KMS-11 (cell line): ENCODE measurements around the gene PAQR6.

Experiments used
- H2AFZ ChIP-seq: fragments of 200-600 bp; sonication (generic); 2 replicates; pipeline ENCODE4 v1.6.1; 2016; ENCODE audit warnings: antibody characterized with exemption, mixed run types, low read depth
- H3K27ac ChIP-seq: fragments of 200-600 bp; sonication (generic); 2 replicates; pipeline ENCODE4 v1.6.1; 2016; ENCODE audit warnings: mild to moderate bottlenecking, mixed run types
- H3K27me3 ChIP-seq: fragments of 200-600 bp; sonication (generic); 2 replicates; pipeline ENCODE4 v1.6.1; 2017; ENCODE audit warnings: mild to moderate bottlenecking, low read depth, mixed run types, moderate library complexity; ENCODE audit not compliant: insufficient read depth
- H3K36me3 ChIP-seq: fragments of 200-600 bp; sonication (generic); 2 replicates; pipeline ENCODE4 v1.6.1; 2017; ENCODE audit warnings: mild to moderate bottlenecking, mixed run types; ENCODE audit not compliant: insufficient read depth
- H3K4me1 ChIP-seq: fragments of 200-600 bp; sonication (generic); 2 replicates; pipeline ENCODE4 v1.6.1; 2016; ENCODE audit warnings: mild to moderate bottlenecking, low read depth, mixed run types; ENCODE audit not compliant: poor library complexity, severe bottlenecking
- H3K4me2 ChIP-seq: fragments of 200-600 bp; sonication (generic); 2 replicates; pipeline ENCODE4 v1.7.0; 2016; ENCODE audit warnings: mild to moderate bottlenecking, mixed run types
- H3K4me3 ChIP-seq: fragments of 200-600 bp; sonication (generic); IDR thresholded peaks from 2 replicates; pipeline ENCODE4 v1.6.1; 2017; ENCODE audit warnings: low read depth, low read length, mixed read lengths; ENCODE audit not compliant: insufficient read depth
- H3K79me2 ChIP-seq: fragments of 200-600 bp; sonication (generic); 2 replicates; pipeline ENCODE4 v1.6.1; 2016; ENCODE audit warnings: low read depth, mixed run types; ENCODE audit not compliant: insufficient read depth
- H3K9ac ChIP-seq: fragments of 200-600 bp; sonication (generic); 2 replicates; pipeline ENCODE4 v1.6.1; 2016; ENCODE audit warnings: mild to moderate bottlenecking, mixed run types
- H4K20me1 ChIP-seq: fragments of 200-600 bp; sonication (generic); 2 replicates; pipeline ENCODE4 v1.6.1; 2016; ENCODE audit warnings: mild to moderate bottlenecking, mixed run types; ENCODE audit not compliant: insufficient read depth
- TF ChIP-seq, protein P1 (sequence below): fragments of 200-600 bp; sonication (generic); conservative IDR thresholded peaks from 2 replicates; pipeline ENCODE4 v1.6.1; 2017; ENCODE audit warnings: low read depth, mild to moderate bottlenecking, antibody characterized with exemption, low read length, moderate library complexity, mixed read lengths

Gene PAQR6

DNA sequence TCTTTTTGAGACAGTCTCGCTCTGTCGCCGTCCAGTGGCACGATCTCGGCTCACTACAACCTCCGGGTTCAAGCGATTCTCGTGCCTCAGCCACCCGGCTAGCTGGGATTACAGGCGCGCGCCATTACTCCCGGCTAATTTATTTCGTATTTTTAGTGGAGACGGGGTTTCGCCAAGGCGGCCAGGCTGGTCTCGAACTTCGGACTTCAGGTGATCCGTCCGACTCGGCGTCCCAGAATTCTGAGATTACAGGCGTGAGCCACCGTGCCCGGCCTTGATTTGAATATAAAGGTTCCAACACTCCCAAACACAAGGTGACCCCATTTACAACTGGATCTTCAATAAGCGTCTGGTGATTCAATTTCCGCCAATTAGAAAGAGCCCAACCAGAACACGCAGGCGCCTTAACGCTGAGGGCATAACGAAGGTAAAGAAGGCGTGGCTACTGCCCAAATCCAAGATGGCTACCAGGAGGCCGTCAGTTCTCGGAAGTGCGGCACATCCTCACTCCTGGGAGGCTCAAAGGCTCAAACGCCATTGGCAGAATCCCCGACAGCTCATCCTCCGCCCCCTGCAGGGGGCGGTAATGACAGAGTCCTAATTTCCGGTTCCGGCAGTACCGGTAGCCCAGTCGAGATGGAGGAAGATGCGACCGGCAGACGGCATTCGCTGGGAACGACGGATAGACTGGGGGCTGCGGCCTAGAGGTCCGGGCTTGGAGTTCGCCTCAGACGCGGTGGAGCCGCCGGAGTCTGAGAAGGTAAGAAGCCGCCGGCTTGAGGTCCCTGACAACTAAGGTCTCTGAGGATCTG is 54.2 kb downstream of the PAQR6 start, which contains the start of gene SLC25A44:
SLC25A44 (plus strand) TSS at position 617 of the 812 bp plus-strand sequence. CDS start 5,744 bp downstream, outside the sequence.
- Histone ChIP-seq H3K27ac (peak within 1 kb of the TSS; percentile 42), H3K4me3 (peak within 1 kb of the TSS; percentile 99), H3K79me2 (peaks cover 45% of the 10 kb centered on the region), H3K4me2 (peak within 1 kb of the TSS; percentile 90), H3K36me3 (no peaks in the 10 kb centered on the region; the same call in 1 of the 2 replicates), H3K4me1 (peaks cover 24% of the 10 kb centered on the region), H3K9ac (peak within 1 kb of the TSS; percentile 56), H2AFZ (peak within 1 kb of the TSS; percentile 79), H4K20me1 (no peaks in the 10 kb centered on the region), H3K27me3 (no peaks in the 10 kb centered on the region)
- TF ChIP-seq, protein P1, sequence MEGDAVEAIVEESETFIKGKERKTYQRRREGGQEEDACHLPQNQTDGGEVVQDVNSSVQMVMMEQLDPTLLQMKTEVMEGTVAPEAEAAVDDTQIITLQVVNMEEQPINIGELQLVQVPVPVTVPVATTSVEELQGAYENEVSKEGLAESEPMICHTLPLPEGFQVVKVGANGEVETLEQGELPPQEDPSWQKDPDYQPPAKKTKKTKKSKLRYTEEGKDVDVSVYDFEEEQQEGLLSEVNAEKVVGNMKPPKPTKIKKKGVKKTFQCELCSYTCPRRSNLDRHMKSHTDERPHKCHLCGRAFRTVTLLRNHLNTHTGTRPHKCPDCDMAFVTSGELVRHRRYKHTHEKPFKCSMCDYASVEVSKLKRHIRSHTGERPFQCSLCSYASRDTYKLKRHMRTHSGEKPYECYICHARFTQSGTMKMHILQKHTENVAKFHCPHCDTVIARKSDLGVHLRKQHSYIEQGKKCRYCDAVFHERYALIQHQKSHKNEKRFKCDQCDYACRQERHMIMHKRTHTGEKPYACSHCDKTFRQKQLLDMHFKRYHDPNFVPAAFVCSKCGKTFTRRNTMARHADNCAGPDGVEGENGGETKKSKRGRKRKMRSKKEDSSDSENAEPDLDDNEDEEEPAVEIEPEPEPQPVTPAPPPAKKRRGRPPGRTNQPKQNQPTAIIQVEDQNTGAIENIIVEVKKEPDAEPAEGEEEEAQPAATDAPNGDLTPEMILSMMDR = peak; percentile 97
